ENCODE results near the gene ETHE1.
A peak's percentile ranks its signal among the peaks of the same experiment; 100 is the strongest.

The ETHE1 gene

DNA sequence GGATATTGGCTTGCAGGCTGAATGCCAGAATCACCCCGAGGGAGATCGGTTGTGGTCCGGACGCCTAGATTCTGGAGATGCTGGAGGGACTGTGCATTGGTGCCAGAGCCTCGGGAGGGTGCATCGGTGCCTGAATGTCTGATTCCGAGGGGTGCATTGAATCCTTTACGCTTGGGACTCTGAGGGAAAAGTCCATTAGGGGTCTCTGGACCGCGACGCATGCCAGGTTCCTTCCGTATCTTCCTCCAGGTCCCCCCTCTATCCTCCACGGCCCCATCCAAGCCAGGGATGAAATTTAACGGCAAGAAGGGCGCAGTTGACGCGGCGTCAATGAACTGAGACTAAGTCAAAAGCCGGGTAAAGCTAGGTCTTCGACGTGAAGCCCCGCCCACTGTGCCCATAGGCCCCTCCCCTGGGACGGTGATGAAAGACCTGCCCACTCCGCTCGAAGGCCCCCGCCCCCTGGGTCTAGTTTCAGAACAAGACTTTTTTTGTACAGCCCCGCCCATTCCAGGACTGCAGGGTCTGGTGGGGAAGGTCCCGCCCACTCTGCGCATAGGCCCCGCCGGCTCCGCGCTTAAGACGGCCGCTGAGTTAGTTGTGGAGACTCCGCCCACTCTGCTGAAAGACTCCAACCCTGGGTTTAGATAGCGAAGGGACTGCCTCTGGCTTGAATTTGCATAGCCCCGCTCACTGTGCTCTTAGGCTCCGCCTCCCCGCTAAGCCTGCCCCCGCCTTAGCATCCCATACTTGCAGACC is 6.7 kb upstream of the ETHE1 start:
- in situ Hi-C loops (cut with MboI; ENCODE audit: low sequenced_read_pairs, unreplicated experiment), result no loop called here
- peak; percentile 95 for DNase-seq (ENCODE audit: low spot score)
- no peak for TF ChIP-seq CTCF (IDR thresholded peaks at IDR 0.05; ENCODE audit: borderline replicate concordance, control extremely low read depth, extremely low read depth, insufficient read depth, missing control alignments)

- no peak for TF ChIP-seq CTCF (IDR thresholded peaks at IDR 0.05; ENCODE audit: borderline replicate concordance, control extremely low read depth, extremely low read depth, insufficient read depth, missing control alignments)
- peak; percentile 94 for DNase-seq (ENCODE audit: low spot score)
- in situ Hi-C loops (cut with MboI; ENCODE audit: low sequenced_read_pairs, unreplicated experiment), result no loop called here
These were observed 6.1 kb upstream of the ETHE1 start, which contains the start of gene ZNF575 for GRCh38 chr19:43532962-43533545. Gene ZNF575 (plus strand): TSS chr19:43533188. CDS start chr19:43534423, 1,235 bp downstream.

DNA sequence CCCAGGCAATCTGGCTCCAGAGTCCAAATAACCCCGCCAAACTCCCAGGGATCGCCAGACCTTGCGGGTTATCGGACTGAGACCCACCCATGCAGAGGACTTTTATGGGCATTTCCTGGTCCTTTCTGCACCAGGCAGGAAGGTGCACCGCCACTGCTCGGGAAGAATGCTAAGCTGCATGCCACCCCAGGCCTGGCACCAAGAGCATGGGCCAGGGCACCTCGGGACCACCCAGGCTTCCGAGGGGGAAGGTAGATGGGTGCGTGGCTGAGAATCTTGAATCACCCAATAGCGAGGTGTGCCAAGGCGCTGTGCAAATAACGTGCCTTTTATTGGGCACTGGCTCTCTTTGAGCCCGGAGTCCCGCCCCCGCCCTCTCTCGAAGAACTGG is 5.6 kb upstream of the ETHE1 start:
- no peak for TF ChIP-seq CTCF (IDR thresholded peaks at IDR 0.05; ENCODE audit: borderline replicate concordance, control extremely low read depth, extremely low read depth, insufficient read depth, missing control alignments)
- DNase-seq (ENCODE audit: low spot score), result peak; percentile 59
- in situ Hi-C loops (cut with MboI; ENCODE audit: low sequenced_read_pairs, unreplicated experiment), result no loop called here

GRCh38 chr19:43527860-43528622 is 1.0 kb upstream of the ETHE1 start:
- DNase-seq (ENCODE audit: low spot score), result no peak
- in situ Hi-C loops (cut with MboI; ENCODE audit: low sequenced_read_pairs, unreplicated experiment), result no loop called here
- no peak for TF ChIP-seq CTCF (IDR thresholded peaks at IDR 0.05; ENCODE audit: borderline replicate concordance, control extremely low read depth, extremely low read depth, insufficient read depth, missing control alignments)

DNA sequence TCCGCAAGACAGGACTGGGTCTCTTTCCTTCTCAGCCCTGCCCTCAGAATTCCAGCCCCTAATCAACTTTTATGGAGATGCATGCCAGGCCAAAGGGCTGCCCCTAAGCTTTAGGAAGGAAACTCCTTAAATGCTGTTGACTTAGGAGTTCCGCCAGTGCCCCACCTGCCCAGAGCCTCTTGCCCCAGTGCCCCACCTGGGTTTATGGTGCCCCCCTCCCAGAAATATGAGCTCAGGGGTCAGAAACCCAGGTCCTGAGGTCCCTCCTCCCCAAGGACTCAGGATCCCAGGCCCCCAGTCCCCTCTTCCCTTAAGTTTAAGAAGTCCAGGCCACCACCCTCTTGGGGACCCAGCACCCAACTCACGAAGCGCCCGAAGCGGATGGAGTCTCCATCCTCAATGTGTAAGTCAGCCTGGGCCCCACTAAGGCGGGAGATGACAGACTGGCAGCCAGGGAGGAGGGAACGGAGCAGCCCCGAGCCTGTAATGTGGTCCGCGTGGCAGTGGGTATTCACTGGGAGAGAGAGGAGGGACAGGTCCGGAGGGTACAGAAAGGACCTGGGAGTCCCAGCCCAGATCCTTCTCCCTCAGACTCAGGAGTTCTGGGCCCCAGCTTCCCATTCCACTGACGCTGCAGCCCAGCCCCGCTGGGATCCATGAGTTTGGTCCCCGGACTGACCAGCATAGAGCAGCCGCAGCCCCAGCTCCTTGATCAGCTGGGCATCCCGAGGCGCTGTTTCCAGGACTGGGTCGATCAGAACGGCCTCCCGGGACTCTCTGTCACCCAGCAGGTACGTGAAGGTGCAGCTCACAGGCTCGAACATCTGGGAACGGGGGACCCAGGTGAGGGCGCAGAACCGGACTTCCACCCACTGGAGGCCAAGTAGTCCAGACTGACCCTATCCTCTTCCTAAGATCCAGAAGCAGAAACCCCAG is 897 bp downstream of the ETHE1 start:
- in situ Hi-C loops (cut with MboI; ENCODE audit: low sequenced_read_pairs, unreplicated experiment), result no loop called here
- DNase-seq (ENCODE audit: low spot score), result no peak
- no peak for TF ChIP-seq CTCF (IDR thresholded peaks at IDR 0.05; ENCODE audit: borderline replicate concordance, control extremely low read depth, extremely low read depth, insufficient read depth, missing control alignments)

All from GM13976 (cell line).